IMR-90 (cell line): ENCODE measurements around the gene CPEB1. TPM values are rescaled to one million over a fixed set of nuclear protein-coding genes. Genes with fewer than 3 reads are reported as not detected.

ENCODE experiments used
- ATAC-seq: fragments of 200-7000 bp; cut with Tn5 transposase; 2 replicates; pipeline ENCODE4 v1.9.1; 2020; ENCODE audit warnings: low read depth, mild to moderate bottlenecking, moderate library complexity
- BruUV-seq: library from RNA; stranded (reverse); fragments of 400-500 nt; replicated peaks from 2 replicates; lab custom pipeline; 2021; lab: Mats Ljungman, UMichigan
- CTCF ChIA-PET: fragments of 300-600 bp; formaldehyde crosslinking; extraction: SDS; loops from one replicate; lab custom pipeline; 2021; ENCODE audit warnings: antibody characterized with exemption; lab: Yijun Ruan, JAX
- POLR2A ChIA-PET: fragments of 300-600 bp; sonication (Branson Sonifier 250); formaldehyde crosslinking; loops from one replicate; lab custom pipeline; 2022; ENCODE audit warnings: antibody characterized with exemption; ENCODE audit not compliant: unreplicated experiment; lab: Charles Lee
- DNase-seq: peaks from one replicate; pipeline ENCODE4 v3.0.0; 2013
- H2AFZ ChIP-seq: replicated peaks from 2 replicates; pipeline ENCODE3; 2013; ENCODE audit warnings: low read length, mild to moderate bottlenecking; ENCODE audit not compliant: poor library complexity
- H2AK5ac ChIP-seq: 2 replicates; pipeline ENCODE4 v1.6.1; 2013; ENCODE audit warnings: low read depth, low read length, inconsistent platforms
- H2AK9ac ChIP-seq: replicated peaks from 2 replicates; pipeline ENCODE3; 2013; ENCODE audit warnings: mild to moderate bottlenecking, low read depth, low read length, moderate library complexity; ENCODE audit not compliant: poor library complexity
- H2BK120ac ChIP-seq: 2 replicates; pipeline ENCODE4 v1.6.1; 2013; ENCODE audit warnings: low read depth, low read length, inconsistent platforms
- H2BK15ac ChIP-seq: 3 replicates; pipeline ENCODE4 v1.6.1; 2013; ENCODE audit warnings: low read depth, low read length, inconsistent platforms
- H2BK20ac ChIP-seq: 2 replicates; pipeline ENCODE4 v1.6.1; 2013; ENCODE audit warnings: low read depth, mild to moderate bottlenecking, inconsistent platforms, low read length, moderate library complexity
- H2BK5ac ChIP-seq: 2 replicates; pipeline ENCODE4 v1.6.1; 2013; ENCODE audit warnings: mild to moderate bottlenecking, low read depth, low read length, inconsistent platforms; ENCODE audit not compliant: poor library complexity, severe bottlenecking
- H3K14ac ChIP-seq: replicated peaks from 2 replicates; pipeline ENCODE4 v1.6.1; 2013; ENCODE audit warnings: low read depth, low read length, inconsistent platforms
- H3K18ac ChIP-seq: 2 replicates; pipeline ENCODE4 v1.6.1; 2013; ENCODE audit warnings: low read depth, low read length, control low read depth
- H3K23ac ChIP-seq: 2 replicates; pipeline ENCODE4 v1.6.1; 2013; ENCODE audit warnings: low read depth, low read length, inconsistent platforms
- H3K27ac ChIP-seq: 2 replicates; pipeline ENCODE4 v1.5.1; 2013; ENCODE audit warnings: mild to moderate bottlenecking, control low read depth, low read length; ENCODE audit not compliant: insufficient read depth
- H3K27me3 ChIP-seq: 2 replicates; pipeline ENCODE4 v1.6.1; 2013; ENCODE audit warnings: low read length; ENCODE audit not compliant: control insufficient read depth, insufficient read depth
- H3K36me3 ChIP-seq: 2 replicates; pipeline ENCODE4 v1.6.1; 2013; ENCODE audit warnings: low read length, mixed read lengths; ENCODE audit not compliant: control insufficient read depth, insufficient read depth
- H3K4ac ChIP-seq: 2 replicates; pipeline ENCODE4 v1.6.1; 2013; ENCODE audit warnings: low read depth, low read length, inconsistent platforms
- H3K4me1 ChIP-seq: 2 replicates; pipeline ENCODE4 v1.6.1; 2013; ENCODE audit warnings: low read length, mixed read lengths; ENCODE audit not compliant: control insufficient read depth, insufficient read depth
- H3K4me2 ChIP-seq: 2 replicates; pipeline ENCODE4 v1.6.1; 2013; ENCODE audit warnings: low read depth, mild to moderate bottlenecking, control low read depth, low read length, moderate library complexity
- H3K4me3 ChIP-seq: 2 replicates; pipeline ENCODE4 v1.5.1; 2013; ENCODE audit warnings: low read depth, mild to moderate bottlenecking, control low read depth, low read length, moderate library complexity; ENCODE audit not compliant: insufficient read depth
- H3K56ac ChIP-seq: 2 replicates; pipeline ENCODE4 v1.6.1; 2013; ENCODE audit warnings: low read length, inconsistent platforms; ENCODE audit not compliant: insufficient read depth; ENCODE audit errors: extremely low read depth
- H3K79me1 ChIP-seq, 2 experiments: 2 replicates each; pipeline ENCODE4 v1.6.1; 2013; ENCODE audit warnings: low read length in 2 of 2, inconsistent platforms in 1 of 2, low read depth in 1 of 2
- H3K9ac ChIP-seq: 2 replicates; pipeline ENCODE4 v1.6.1; 2013; ENCODE audit warnings: low read depth, low read length, control low read depth
- H3K9me1 ChIP-seq: 2 replicates; pipeline ENCODE4 v1.6.1; 2013; ENCODE audit warnings: low read length, inconsistent platforms; ENCODE audit not compliant: insufficient read depth
- H3K9me3 ChIP-seq: 2 replicates; pipeline ENCODE4 v1.6.1; 2013; ENCODE audit warnings: low read length; ENCODE audit not compliant: control insufficient read depth, insufficient read depth
- H4K20me1 ChIP-seq: 2 replicates; pipeline ENCODE4 v1.6.1; 2013; ENCODE audit warnings: low read length, inconsistent platforms; ENCODE audit not compliant: insufficient read depth
- H4K5ac ChIP-seq: 2 replicates; pipeline ENCODE4 v1.6.1; 2013; ENCODE audit warnings: mild to moderate bottlenecking, low read depth, low read length, control low read depth
- H4K8ac ChIP-seq, 2 experiments: 2 replicates each; pipeline ENCODE4 v1.6.1; 2013; ENCODE audit warnings: low read depth in 2 of 2, low read length in 2 of 2, control low read depth in 1 of 2, inconsistent platforms in 1 of 2
- H4K91ac ChIP-seq: 2 replicates; pipeline ENCODE4 v1.6.1; 2013; ENCODE audit warnings: low read depth, low read length, inconsistent platforms; ENCODE audit not compliant: insufficient read depth
- BHLHE40 ChIP-seq: fragments of 150-350 bp; IDR thresholded peaks from 2 replicates; pipeline ENCODE4 v1.6.1; 2016; ENCODE audit warnings: mild to moderate bottlenecking, low read depth, low read length
- CHD1 ChIP-seq: IDR thresholded peaks from 2 replicates; pipeline ENCODE4 v1.6.1; 2012; ENCODE audit warnings: low read depth, low read length, improper control_type of control experiment
- USF2 ChIP-seq: fragments of 150-350 bp; IDR thresholded peaks from 2 replicates; pipeline ENCODE4 v1.6.1; 2017; ENCODE audit warnings: mild to moderate bottlenecking, antibody characterized with exemption, low read length, low read depth
- WGBS, 2 experiments: methylation state at CpG; one replicate each; pipeline versions ENCODE4 v1.1.5 to v1.1.7; 2013; ENCODE audit warnings: missing lambda C conversion rate in 2 of 2; ENCODE audit not compliant: insufficient read length in 1 of 2; ENCODE audit errors: extremely low coverage in 2 of 2; 5-methylcytosine and 5-hydroxymethylcytosine counted together
- dilution Hi-C: fragments of 300-500 bp; cut with HindIII; formaldehyde crosslinking; loops from one replicate; pipeline ENCODE4 v1.14.3; 2018; ENCODE audit warnings: low sequenced_read_pairs; ENCODE audit not compliant: unreplicated experiment
- in situ Hi-C: fragments of 300-500 bp; cut with MboI; formaldehyde crosslinking; loops from 3 replicates; pipeline ENCODE4 v1.14.3; 2019; ENCODE audit warnings: low sequenced_read_pairs, inconsistent platforms, mixed read lengths
- intact Hi-C: fragments of 100-400 bp; cut with micrococcal nuclease; formaldehyde crosslinking; loops from 2 replicates; pipeline ENCODE4 v1.10.0; 2022
- polyA plus RNA-seq, 3 experiments: library from polyadenylated mRNA; depleted of rRNA; stranded (reverse); fragments of >200 nt; gene quantifications; 2 replicates each; pipeline ENCODE4 v1.2.3, GENCODE V29; 2012; ENCODE audit warnings: low replicate concordance in 1 of 3
- total RNA-seq: library from RNA; depleted of rRNA; stranded (reverse); fragments of >200 nt; gene quantifications from 2 replicates; pipeline ENCODE4 v1.2.3, GENCODE V29; 2012

Gene CPEB1
- total and polyA plus RNA-seq, 2 of the 4 experiments (the other 2 are of a cell fraction): 8.9 to 12.5 TPM

GRCh38 chr15:82548700-82549099 lies 98.5 kb downstream of the CPEB1 start:
- Histone ChIP-seq H3K4ac (no peak overlapping the region), H3K4me2 (no peak overlapping the region), H3K14ac (no peak overlapping the region), H3K36me3 (peaks cover 2% of the 10 kb centered on the region), H3K9me1 (no peaks in the 10 kb centered on the region; the same call in 1 of the 2 replicates), H2AK5ac (no peak overlapping the region), H2BK5ac (no peak overlapping the region), H4K5ac (no peak overlapping the region), H4K20me1 (no peaks in the 10 kb centered on the region), H2BK20ac (no peak overlapping the region), H4K8ac (no peak overlapping the region), H3K4me3 (no peak overlapping the region), H2BK15ac (no peak overlapping the region), H3K27me3 (no peaks in the 10 kb centered on the region), H3K9ac (no peak overlapping the region), H3K23ac (no peak overlapping the region), H2AFZ (no peak overlapping the region), H2AK9ac (no peak overlapping the region), H4K91ac (no peak overlapping the region), H3K27ac (no peak overlapping the region), H3K18ac (no peak overlapping the region), H3K4me1 (no peaks in the 10 kb centered on the region), H2BK120ac (no peak overlapping the region), H3K56ac (no peak overlapping the region), H3K79me1 (no peaks in the 10 kb centered on the region), H3K9me3 (no peaks in the 10 kb centered on the region)
- in situ Hi-C loops: no loop called here
- CTCF ChIA-PET: interaction anchor here (0.6 kb wide), 1 partner anchor 13 kb away, joined by 4 read pairs; no protein-coding TSS in a partner anchor
- DNase-seq: peak; percentile 12
- dilution Hi-C loops: no loop called here
- no peak for ATAC-seq
- intact Hi-C loops: loop anchor here (10.0 kb wide), 1 partner anchor 156 kb away; the partner anchor contains the start of gene AP3B2
- POLR2A ChIA-PET: interaction anchor here (0.6 kb wide), 1 partner anchor 18 kb away, joined by 3 read pairs; no protein-coding TSS in a partner anchor
- BruUV-seq: no TSS peak
- TF ChIP-seq USF2 (no peak), BHLHE40 (no peak), CHD1 (no peak)
- WGBS, 2 experiments: no CpG with 5 or more reads among the region's 2 CpGs
